NK-92 (cell line): ENCODE measurements around the gene LRP5.

ENCODE experiments used
- DNase-seq: peaks from one replicate; lab custom pipeline; 2025; ENCODE audit not compliant: unreplicated experiment; lab: John Stamatoyannopoulos, UW

Gene LRP5

GRCh38 chr11:68345776-68346461 lies 33.5 kb downstream of the LRP5 start:
- no peak for DNase-seq

- DNase-seq = no peak
Observed at GRCh38 chr11:68346462-68346790, 34.0 kb downstream of the LRP5 start.

GRCh38 chr11:68347345-68347744 lies 35.0 kb downstream of the LRP5 start:
- no peak for DNase-seq

GRCh38 chr11:68347841-68348240 lies 35.5 kb downstream of the LRP5 start:
- DNase-seq = no peak

GRCh38 chr11:68349461-68350249 lies 37.3 kb downstream of the LRP5 start:
- DNase-seq = no peak

- DNase-seq = no peak
Observed at GRCh38 chr11:68350759-68351449, 38.5 kb downstream of the LRP5 start.

GRCh38 chr11:68351450-68352275 lies 39.3 kb downstream of the LRP5 start:
- no peak for DNase-seq

GRCh38 chr11:68352591-68352990 lies 40.2 kb downstream of the LRP5 start:
- no peak for DNase-seq

GRCh38 chr11:68353118-68353517 lies 40.7 kb downstream of the LRP5 start:
- no peak for DNase-seq

GRCh38 chr11:68353669-68354068 lies 41.3 kb downstream of the LRP5 start:
- DNase-seq = no peak

- DNase-seq = no peak
Observed at GRCh38 chr11:68354148-68354872, 41.9 kb downstream of the LRP5 start.

- no peak for DNase-seq
Observed at GRCh38 chr11:68355471-68355870, 43.1 kb downstream of the LRP5 start.

GRCh38 chr11:68357568-68357967 lies 45.2 kb downstream of the LRP5 start:
- DNase-seq = no peak

GRCh38 chr11:68358416-68358815 lies 46.0 kb downstream of the LRP5 start:
- DNase-seq = no peak

- DNase-seq = no peak
Observed at GRCh38 chr11:68361702-68362101, 49.3 kb downstream of the LRP5 start.

- DNase-seq = no peak
Observed at GRCh38 chr11:68362801-68363379, 50.5 kb downstream of the LRP5 start.

- no peak for DNase-seq
Observed at GRCh38 chr11:68363776-68364175, 51.4 kb downstream of the LRP5 start.

- DNase-seq = no peak
Observed at GRCh38 chr11:68364581-68364980, 52.2 kb downstream of the LRP5 start.

GRCh38 chr11:68365943-68366435 lies 53.6 kb downstream of the LRP5 start:
- no peak for DNase-seq

- no peak for DNase-seq
Observed at GRCh38 chr11:68367252-68367651, 54.9 kb downstream of the LRP5 start.
